ENCODE measurements around the gene COQ10B. TPM values are rescaled to one million over a fixed set of nuclear protein-coding genes. Genes with fewer than 3 reads are reported as not detected.

COQ10B gene
- total RNA-seq, 4 donors from 2014 or later, result 23.8 to 34.1 (median 28.5) TPM

GRCh38 chr2:197502201-197502600 is 48.8 kb downstream of the COQ10B start:
- Histone ChIP-seq H3K4me1 (peaks cover 0 to 14% of the 10 kb centered on the region in 2 donors), H3K27ac (peak overlapping the region in 1 of 2 donors; percentile 99), H3K36me3 (no peaks in the 10 kb centered on the region), H3K27me3 (no peaks in the 10 kb centered on the region), H3K9me3 (no peaks in the 10 kb centered on the region), H3K4me3 (no peak overlapping the region)
- TF ChIP-seq, protein P1, sequence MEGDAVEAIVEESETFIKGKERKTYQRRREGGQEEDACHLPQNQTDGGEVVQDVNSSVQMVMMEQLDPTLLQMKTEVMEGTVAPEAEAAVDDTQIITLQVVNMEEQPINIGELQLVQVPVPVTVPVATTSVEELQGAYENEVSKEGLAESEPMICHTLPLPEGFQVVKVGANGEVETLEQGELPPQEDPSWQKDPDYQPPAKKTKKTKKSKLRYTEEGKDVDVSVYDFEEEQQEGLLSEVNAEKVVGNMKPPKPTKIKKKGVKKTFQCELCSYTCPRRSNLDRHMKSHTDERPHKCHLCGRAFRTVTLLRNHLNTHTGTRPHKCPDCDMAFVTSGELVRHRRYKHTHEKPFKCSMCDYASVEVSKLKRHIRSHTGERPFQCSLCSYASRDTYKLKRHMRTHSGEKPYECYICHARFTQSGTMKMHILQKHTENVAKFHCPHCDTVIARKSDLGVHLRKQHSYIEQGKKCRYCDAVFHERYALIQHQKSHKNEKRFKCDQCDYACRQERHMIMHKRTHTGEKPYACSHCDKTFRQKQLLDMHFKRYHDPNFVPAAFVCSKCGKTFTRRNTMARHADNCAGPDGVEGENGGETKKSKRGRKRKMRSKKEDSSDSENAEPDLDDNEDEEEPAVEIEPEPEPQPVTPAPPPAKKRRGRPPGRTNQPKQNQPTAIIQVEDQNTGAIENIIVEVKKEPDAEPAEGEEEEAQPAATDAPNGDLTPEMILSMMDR (IDR thresholded peaks at IDR 0.05), result no peak
- TF ChIP-seq POLR2A (IDR thresholded peaks at IDR 0.05), result no peak
- DNase-seq, result no peak
- intact Hi-C loops (cut with DNase I; ENCODE audit: low total_unique reads), result no loop called here

GRCh38 chr2:197502685-197503084 is 49.3 kb downstream of the COQ10B start:
- intact Hi-C loops (cut with DNase I; ENCODE audit: low total_unique reads), result no loop called here
- no peak overlapping the region for H3K4me3 ChIP-seq
- TF ChIP-seq, protein P1 (IDR thresholded peaks at IDR 0.05), result no peak
- TF ChIP-seq POLR2A (IDR thresholded peaks at IDR 0.05), result no peak

DNA sequence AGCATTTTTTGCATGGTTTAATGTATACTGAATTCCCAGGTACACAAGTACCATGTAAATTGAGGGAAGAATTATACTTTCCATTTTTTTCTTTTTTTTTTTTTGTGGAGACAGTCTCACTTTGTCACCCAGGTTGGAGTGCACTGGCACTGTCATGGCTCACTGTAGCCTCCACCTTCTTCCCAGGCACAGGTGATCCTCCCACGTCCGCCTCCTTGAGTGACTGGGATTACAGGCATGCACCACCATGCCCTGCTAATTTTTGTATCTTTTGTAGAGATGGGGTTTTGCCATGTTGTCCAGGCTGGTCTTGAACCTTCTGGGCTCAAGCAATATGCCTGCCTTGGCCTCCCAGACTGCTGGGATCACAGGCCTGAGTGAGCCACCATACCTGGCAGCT is 50.6 kb downstream of the COQ10B start:
- no peaks in the 10 kb centered on the region for H3K9me3 ChIP-seq
- peaks cover 0 to 4% of the 10 kb centered on the region in 2 donors for H3K4me1 ChIP-seq
- H3K27me3 ChIP-seq, result no peaks in the 10 kb centered on the region
- no peaks in the 10 kb centered on the region for H3K36me3 ChIP-seq
- no peak overlapping the region for H3K4me3 ChIP-seq
- TF ChIP-seq POLR2A (IDR thresholded peaks at IDR 0.05), result no peak
- TF ChIP-seq, protein P1 (IDR thresholded peaks at IDR 0.05), result no peak
- DNase-seq, result no peak
- no peak overlapping the region for H3K27ac ChIP-seq
- intact Hi-C loops (cut with DNase I; ENCODE audit: low total_unique reads), result no loop called here

More at GRCh38 chr2:197502685-197503084, 49.3 kb downstream of the COQ10B start:
- no peak for DNase-seq
- Histone ChIP-seq H3K9me3 (no peaks in the 10 kb centered on the region), H3K4me1 (peaks cover 0 to 10% of the 10 kb centered on the region in 2 donors), H3K27ac (peak overlapping the region in 1 of 2 donors; percentile 99), H3K36me3 (no peaks in the 10 kb centered on the region), H3K27me3 (no peaks in the 10 kb centered on the region)

DNA sequence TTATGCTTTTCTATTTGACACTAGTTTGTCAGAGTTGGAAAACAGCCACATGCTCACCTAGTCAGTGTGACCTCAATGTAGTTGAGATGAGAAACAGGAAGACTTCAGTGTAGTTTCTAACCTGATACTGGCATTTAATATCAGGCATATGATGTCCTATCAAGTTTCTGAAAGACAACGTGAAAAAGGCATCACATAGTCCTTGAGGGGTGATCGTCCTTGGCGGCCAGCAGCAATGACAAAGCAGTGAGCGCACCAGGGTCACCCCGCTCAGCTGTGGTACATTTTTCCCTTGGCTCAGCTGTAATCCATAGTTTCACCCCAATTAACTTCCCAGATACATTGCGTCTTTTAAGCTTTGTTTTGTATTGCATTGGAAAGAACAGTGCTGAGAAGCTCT is 51.2 kb downstream of the COQ10B start:
- H3K9me3 ChIP-seq, result no peaks in the 10 kb centered on the region
- no peak for DNase-seq
- intact Hi-C loops (cut with DNase I; ENCODE audit: low total_unique reads), result no loop called here
- H3K27me3 ChIP-seq, result no peaks in the 10 kb centered on the region
- no peak overlapping the region for H3K4me3 ChIP-seq
- no peaks in the 10 kb centered on the region for H3K36me3 ChIP-seq
- TF ChIP-seq, protein P1 (IDR thresholded peaks at IDR 0.05), result no peak
- TF ChIP-seq POLR2A (IDR thresholded peaks at IDR 0.05), result no peak
- H3K27ac ChIP-seq, result no peak overlapping the region
- H3K4me1 ChIP-seq, result peaks cover 0 to 4% of the 10 kb centered on the region in 2 donors

- intact Hi-C loops (cut with DNase I; ENCODE audit: low total_unique reads), result no loop called here
- H3K9me3 ChIP-seq, result no peaks in the 10 kb centered on the region
- H3K4me1 ChIP-seq, result peaks cover 0 to 4% of the 10 kb centered on the region in 2 donors
- no peak overlapping the region for H3K4me3 ChIP-seq
- H3K36me3 ChIP-seq, result no peaks in the 10 kb centered on the region
- H3K27me3 ChIP-seq, result no peaks in the 10 kb centered on the region
- TF ChIP-seq POLR2A (IDR thresholded peaks at IDR 0.05), result no peak
- TF ChIP-seq, protein P1 (IDR thresholded peaks at IDR 0.05), result no peak
- no peak overlapping the region for H3K27ac ChIP-seq
- no peak for DNase-seq
Observed at GRCh38 chr2:197506658-197507057, 53.3 kb downstream of the COQ10B start.
